Large intestine (tissue), 3 donors: ENCODE results near the gene DDX39A. TPM values are rescaled to one million over a fixed set of nuclear protein-coding genes. Genes with fewer than 3 reads are reported as not detected.
A peak's percentile ranks its signal among the peaks of the same experiment; 100 is the strongest.
"Not testable (repeated sequence)": the region's sequence is repeated elsewhere in the genome, so short reads cannot be mapped to it uniquely, and the experiment has no call there.

ENCODE experiments used
- DNase-seq, 2 donors: peaks; one replicate each; pipeline versions ENCODE4 v3.0.0 to v3.0.0-alpha.2; 2013
- H3K27ac ChIP-seq: one replicate; pipeline ENCODE4 v1.5.1; 2013; ENCODE audit warnings: low read length
- H3K27me3 ChIP-seq: 2 replicates; pipeline ENCODE4 v1.6.1; 2013; ENCODE audit warnings: low read length; ENCODE audit not compliant: control insufficient read depth, insufficient read depth
- H3K36me3 ChIP-seq: 2 replicates; pipeline ENCODE4 v1.6.1; 2013; ENCODE audit warnings: low read length; ENCODE audit not compliant: control insufficient read depth, insufficient read depth
- H3K4me1 ChIP-seq: one replicate; pipeline ENCODE4 v1.6.1; 2013; ENCODE audit warnings: low read length; ENCODE audit not compliant: control insufficient read depth, insufficient read depth
- H3K4me3 ChIP-seq: one replicate; pipeline ENCODE4 v1.5.1; 2013; ENCODE audit warnings: low read length
- H3K9me3 ChIP-seq: one replicate; pipeline ENCODE4 v1.6.1; 2013; ENCODE audit warnings: mild to moderate bottlenecking, low read depth, low read length, moderate library complexity; ENCODE audit not compliant: control insufficient read depth
- WGBS: methylation state at CpG from one replicate; pipeline ENCODE4 v1.1.5; 2013; ENCODE audit warnings: low lambda C conversion rate; ENCODE audit not compliant: insufficient coverage; 5-methylcytosine and 5-hydroxymethylcytosine counted together
- polyA plus RNA-seq: library from polyadenylated mRNA; unstranded; fragments of 120-200 nt; gene quantifications from one replicate; pipeline ENCODE4 v1.2.1, GENCODE V29; 2013

The DDX39A gene
- polyA plus RNA-seq, 1 donor: 69.2 TPM

GRCh38 chr19:14409146-14410023 is 9.8 kb downstream of the DDX39A start:
- peak in 1 of 2 donors; percentile 2 for DNase-seq
- H3K27me3 ChIP-seq: no peaks in the 10 kb centered on the region
- WGBS: 100% methylated on average over 3 of the region's 38 CpGs
- H3K9me3 ChIP-seq: peaks cover 5% of the 10 kb centered on the region
- H3K27ac ChIP-seq: peak overlapping the region; percentile 76
- H3K4me1 ChIP-seq: peaks cover 34% of the 10 kb centered on the region
- peaks cover 73% of the 10 kb centered on the region for H3K36me3 ChIP-seq
- no peak overlapping the region for H3K4me3 ChIP-seq

DNA sequence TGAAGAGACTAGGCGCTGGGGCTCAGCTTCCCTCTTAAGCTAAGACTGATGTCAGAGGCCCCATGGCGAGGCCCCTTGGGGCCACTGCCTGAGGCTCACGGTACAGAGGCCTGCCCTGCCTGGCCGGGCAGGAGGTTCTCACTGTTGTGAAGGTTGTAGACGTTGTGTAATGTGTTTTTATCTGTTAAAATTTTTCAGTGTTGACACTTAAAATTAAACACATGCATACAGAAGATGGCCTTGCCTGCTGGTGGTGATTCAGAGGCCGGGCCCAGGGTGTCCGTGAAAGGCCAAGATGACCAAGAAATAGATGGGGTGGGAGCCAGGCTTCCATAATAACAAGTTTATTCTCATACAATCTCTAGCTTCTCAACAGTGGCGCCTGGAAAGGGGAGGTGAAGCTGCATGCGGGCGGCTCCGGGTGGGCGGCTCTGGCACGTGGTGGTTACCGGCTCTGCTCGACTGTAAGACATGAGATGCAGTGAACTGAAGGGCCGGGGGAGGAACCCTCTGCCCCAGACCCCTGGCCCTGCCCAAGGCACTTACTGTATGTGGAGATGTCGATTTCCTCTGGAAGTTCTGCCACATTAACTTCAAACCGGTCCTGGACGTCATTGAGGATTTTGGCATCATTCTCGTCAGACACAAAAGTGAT is 10.5 kb downstream of the DDX39A start:
- DNase-seq: no peak
- no peaks in the 10 kb centered on the region for H3K27me3 ChIP-seq
- peaks cover 34% of the 10 kb centered on the region for H3K4me1 ChIP-seq
- H3K27ac ChIP-seq: peak overlapping the region; percentile 76
- H3K4me3 ChIP-seq: no peak overlapping the region
- WGBS: no CpG with 5 or more reads among the region's 20 CpGs
- peaks cover 5% of the 10 kb centered on the region for H3K9me3 ChIP-seq
- peaks cover 74% of the 10 kb centered on the region for H3K36me3 ChIP-seq

DNA sequence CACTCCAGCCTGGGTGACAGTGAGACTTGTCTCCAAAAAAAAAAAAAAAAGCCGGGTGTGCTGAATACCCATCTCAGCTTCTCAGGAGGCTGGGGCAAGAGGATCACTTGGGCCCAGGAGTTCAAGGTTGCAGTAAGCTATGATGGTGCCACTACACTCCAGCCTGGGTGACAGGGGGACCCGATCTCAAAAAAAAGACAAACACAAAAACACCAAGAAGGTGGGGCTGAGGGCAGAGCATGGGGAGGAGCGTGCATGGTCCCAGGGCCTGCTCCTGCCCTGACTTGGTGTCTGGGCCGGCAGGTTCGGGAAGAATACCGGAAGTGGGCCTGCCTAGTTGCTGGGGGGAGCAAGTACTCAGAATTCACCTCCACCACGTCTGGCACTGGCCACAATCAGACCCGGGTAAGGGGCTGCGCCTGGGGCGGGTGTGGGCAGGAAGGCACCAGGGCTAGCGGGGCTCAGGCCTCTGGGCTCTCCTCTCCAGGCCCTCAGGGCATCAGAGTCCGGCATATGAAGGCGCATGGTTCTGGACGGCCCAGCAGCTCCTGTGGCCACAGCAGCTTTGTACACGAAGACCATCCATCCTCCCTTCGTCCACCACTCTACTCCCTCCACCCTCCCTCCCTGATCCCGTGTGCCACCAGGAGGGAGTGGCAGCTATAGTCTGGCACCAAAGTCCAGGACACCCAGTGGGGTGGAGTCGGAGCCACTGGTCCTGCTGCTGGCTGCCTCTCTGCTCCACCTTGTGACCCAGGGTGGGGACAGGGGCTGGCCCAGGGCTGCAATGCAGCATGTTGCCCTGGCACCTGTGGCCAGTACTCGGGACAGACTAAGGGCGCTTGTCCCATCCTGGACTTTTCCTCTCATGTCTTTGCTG is 11.3 kb downstream of the DDX39A start:
- DNase-seq: peak; percentile 90 to 95
- H3K27me3 ChIP-seq: no peaks in the 10 kb centered on the region
- peaks cover 74% of the 10 kb centered on the region for H3K36me3 ChIP-seq
- no CpG with 5 or more reads among the region's 20 CpGs for WGBS
- H3K27ac ChIP-seq: peak overlapping the region; percentile 76
- H3K4me3 ChIP-seq: no peak overlapping the region
- H3K9me3 ChIP-seq: peaks cover 5% of the 10 kb centered on the region
- H3K4me1 ChIP-seq: peaks cover 34% of the 10 kb centered on the region

GRCh38 chr19:14406645-14407401 is 12.3 kb downstream of the DDX39A start:
- peak overlapping the region; percentile 77 for H3K27ac ChIP-seq

DNA sequence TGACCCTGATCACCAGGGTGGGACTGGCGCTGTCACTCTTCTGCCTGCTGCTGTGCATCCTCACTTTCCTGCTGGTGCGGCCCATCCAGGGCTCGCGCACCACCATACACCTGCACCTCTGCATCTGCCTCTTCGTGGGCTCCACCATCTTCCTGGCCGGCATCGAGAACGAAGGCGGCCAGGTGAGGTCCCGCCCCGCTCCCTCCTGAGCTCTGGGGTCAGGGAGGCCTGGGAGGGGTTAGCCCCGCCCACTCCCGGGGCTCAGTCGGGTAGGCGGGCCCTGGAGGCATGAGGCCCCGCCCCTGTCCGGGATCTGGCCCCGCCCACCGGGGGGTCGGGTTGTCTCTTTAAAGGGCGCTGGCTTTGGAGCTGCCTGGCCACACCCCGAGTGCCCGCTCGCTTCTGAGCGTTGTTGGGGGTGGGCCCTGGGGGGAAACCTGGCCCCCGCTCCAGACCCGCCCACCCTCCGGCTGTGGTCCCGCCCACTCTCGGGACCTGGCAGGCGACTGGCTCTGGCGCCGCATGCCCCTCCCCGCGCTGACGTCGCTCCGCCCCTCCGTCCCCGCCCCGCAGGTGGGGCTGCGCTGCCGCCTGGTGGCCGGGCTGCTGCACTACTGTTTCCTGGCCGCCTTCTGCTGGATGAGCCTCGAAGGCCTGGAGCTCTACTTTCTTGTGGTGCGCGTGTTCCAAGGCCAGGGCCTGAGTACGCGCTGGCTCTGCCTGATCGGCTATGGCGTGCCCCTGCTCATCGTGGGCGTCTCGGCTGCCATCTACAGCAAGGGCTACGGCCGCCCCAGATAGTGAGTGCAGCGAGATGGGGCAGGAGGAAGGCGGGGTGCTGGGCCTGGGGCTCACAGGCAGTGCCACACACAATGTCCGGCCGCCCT is 13.1 kb downstream of the DDX39A start:
- peak overlapping the region; percentile 77 for H3K27ac ChIP-seq
- H3K36me3 ChIP-seq: peaks cover 68% of the 10 kb centered on the region
- peak; percentile 95 for DNase-seq
- H3K9me3 ChIP-seq: peaks cover 5% of the 10 kb centered on the region
- no peaks in the 10 kb centered on the region for H3K27me3 ChIP-seq
- no CpG with 5 or more reads among the region's 61 CpGs for WGBS
- peak overlapping the region; percentile 32 for H3K4me3 ChIP-seq
- H3K4me1 ChIP-seq: peaks cover 34% of the 10 kb centered on the region

More at GRCh38 chr19:14406645-14407401, 12.3 kb downstream of the DDX39A start:
- H3K36me3 ChIP-seq: peaks cover 69% of the 10 kb centered on the region
- peak overlapping the region; percentile 23 for H3K4me3 ChIP-seq
- WGBS: no CpG with 5 or more reads among the region's 27 CpGs
- peaks cover 5% of the 10 kb centered on the region for H3K9me3 ChIP-seq
- no peaks in the 10 kb centered on the region for H3K27me3 ChIP-seq
- H3K4me1 ChIP-seq: peaks cover 34% of the 10 kb centered on the region
- peak in 1 of 2 donors; percentile 5 for DNase-seq

DNA sequence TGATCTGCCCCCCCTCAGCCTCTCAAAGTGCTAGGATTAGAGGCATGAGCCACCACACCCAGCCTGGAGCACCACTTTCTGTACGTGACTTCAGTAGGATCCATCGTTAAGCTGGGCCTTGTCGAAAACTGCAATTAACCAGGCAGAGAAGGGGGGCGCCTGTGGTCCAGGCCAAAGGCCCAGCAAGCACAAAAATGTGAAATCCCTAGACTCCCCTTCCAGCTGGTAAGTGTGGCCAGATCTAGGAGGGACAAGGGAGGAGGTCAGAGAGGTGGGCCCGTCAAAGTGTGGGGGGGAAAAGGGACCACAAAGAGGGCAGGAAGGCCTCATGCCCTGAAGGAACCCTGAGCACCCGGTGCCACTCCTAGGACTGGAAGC is 13.8 kb downstream of the DDX39A start:
- Histone ChIP-seq H3K4me1 (peaks cover 34% of the 10 kb centered on the region), H3K27ac (peak overlapping the region; percentile 61), H3K4me3 (peak overlapping the region; percentile 32), H3K36me3 (peaks cover 63% of the 10 kb centered on the region), H3K27me3 (no peaks in the 10 kb centered on the region), H3K9me3 (peaks cover 5% of the 10 kb centered on the region)
- no peak for DNase-seq
- WGBS: no CpG with 5 or more reads among the region's 6 CpGs

GRCh38 chr19:14404312-14404711 is 14.8 kb downstream of the DDX39A start:
- Histone ChIP-seq H3K27ac (no peak overlapping the region), H3K4me3 (no peak overlapping the region), H3K4me1 (peaks cover 31% of the 10 kb centered on the region), H3K36me3 (peaks cover 57% of the 10 kb centered on the region), H3K9me3 (peaks cover 5% of the 10 kb centered on the region), H3K27me3 (no peaks in the 10 kb centered on the region)
- peak in 1 of 2 donors; percentile 1 for DNase-seq
- WGBS: no CpG with 5 or more reads among the region's 9 CpGs

DNA sequence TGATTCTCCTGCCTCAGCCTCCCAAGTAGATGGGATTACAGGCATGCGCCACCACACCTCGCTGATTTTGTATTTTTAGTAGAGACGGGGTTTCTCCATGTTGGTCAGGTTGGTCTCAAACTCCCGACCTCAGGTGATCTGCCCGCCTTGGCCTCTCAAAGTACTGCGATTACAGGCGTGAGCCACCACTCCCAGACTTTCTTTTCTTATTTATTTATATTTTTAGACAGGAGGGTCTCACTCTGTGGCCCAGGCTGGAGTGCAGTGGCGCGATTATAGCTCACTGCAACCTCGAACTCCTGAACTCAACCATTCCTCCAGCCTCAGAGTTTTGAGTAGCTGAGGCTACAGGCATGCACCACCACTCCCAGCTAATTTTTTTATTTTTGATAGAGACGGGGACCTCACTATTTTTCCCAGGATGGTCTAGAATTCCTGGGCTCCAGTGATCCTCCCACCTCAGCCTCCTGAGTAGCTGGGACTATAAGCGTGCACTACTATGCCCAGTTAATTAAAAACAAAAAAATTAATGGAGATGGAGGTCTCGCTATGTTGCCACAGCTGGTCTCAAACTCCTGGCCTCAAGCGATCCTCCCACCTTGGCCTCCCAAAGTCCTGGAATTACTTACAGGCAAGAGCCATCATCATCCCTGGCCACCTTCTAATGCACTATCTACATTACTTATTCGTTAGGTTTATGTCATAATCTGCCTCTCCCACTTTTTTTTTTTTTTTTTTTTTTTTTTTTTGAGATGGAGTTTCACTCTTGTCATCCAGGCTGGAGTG is 15.8 kb downstream of the DDX39A start:
- 80% methylated on average over 1 of the region's 15 CpGs for WGBS
- H3K27me3 ChIP-seq, DNase-seq, H3K27ac ChIP-seq, H3K4me3 ChIP-seq, H3K9me3 ChIP-seq: not testable (repeated sequence)
- peaks cover 21% of the 10 kb centered on the region for H3K4me1 ChIP-seq
- H3K36me3 ChIP-seq: peaks cover 54% of the 10 kb centered on the region
